Fibroblast of skin of left quadriceps (primary cell): ENCODE results near the gene PPP1R3D.
"Not testable (repeated sequence)": the region's sequence is repeated elsewhere in the genome, so short reads cannot be mapped to it uniquely, and the experiment has no call there.

ENCODE experiments used
- DNase-seq, 2 experiments: peaks; one replicate each; pipeline ENCODE4 v3.0.0-alpha.2; 2013; ENCODE audit warnings: low read depth in 2 of 2

The PPP1R3D gene

DNA sequence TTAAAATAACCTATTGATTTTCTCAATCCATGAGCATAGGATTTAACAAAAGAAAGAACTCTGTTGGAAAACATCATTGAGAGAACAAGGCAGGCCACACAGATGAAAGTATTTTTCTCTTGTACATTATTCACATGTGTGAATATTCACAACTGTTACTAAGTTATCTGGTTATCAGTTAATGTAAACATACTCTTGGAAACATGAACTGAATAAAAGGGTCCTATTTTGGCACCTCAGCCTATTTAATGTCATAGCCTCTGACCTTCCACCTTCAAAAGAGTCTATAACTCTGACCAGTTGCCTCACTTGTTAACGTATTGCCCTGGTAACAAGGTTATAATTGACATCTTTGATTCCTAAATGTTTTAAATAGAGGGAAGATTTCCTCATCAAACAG, 14.7 kb downstream of the PPP1R3D start:
- DNase-seq, result no peak

DNA sequence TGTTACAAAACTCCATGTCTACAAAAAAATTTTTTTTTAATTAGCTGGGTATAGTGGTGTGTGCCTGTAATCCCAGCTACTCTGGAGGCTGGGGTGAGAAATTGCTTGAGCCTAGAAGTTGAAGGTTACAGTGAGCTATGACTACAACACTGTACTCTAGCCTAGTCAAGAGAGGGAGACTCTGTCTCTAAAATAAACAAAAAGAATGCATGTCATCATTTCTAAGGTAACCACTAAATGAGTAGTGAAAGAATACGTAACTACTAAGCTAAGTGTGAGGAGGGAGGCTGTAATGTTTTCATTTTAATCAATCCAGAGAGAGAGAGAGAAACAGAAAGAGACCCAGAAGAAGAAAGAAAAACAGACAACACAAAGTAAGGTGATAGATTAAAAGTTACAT, 16.6 kb downstream of the PPP1R3D start:
- no peak for DNase-seq

DNA sequence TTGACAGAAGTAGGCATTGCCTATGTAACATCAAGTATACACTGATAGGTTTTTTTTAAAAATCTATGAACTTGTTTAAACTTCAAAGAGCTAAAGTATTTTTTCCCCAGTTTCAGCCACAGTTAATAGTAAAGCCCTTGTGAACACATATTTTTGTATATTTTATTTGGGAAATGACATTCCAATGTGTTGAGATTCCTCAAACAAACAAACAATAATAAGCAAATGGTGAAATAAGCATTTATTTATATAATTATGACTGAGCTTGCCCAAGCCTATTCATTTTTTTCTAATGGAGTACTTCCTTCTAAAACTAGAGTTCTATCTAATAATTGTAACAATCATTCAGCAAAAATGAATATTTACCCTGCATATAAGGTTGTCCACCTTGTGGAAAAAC, 19.2 kb downstream of the PPP1R3D start:
- no peak for DNase-seq

DNA sequence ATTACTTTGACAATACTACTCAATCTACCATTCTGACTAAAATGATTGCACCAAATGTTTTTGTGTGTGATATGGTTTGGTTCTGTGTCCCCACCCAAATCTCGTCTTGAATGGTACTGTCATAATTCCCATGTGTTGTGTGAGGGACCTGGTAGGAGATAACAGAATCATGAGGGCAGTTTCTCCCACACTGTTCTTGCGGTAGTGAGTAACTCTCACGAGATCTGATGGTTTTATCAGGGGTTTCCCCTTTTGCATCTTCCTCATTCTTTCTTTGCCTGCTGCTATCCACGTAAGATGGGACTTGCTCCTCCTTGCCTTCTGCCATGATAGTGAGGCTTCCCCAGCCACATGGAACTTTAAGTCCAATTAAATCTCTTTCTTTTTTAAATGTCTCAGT, 27.5 kb downstream of the PPP1R3D start:
- DNase-seq, result no peak

DNA sequence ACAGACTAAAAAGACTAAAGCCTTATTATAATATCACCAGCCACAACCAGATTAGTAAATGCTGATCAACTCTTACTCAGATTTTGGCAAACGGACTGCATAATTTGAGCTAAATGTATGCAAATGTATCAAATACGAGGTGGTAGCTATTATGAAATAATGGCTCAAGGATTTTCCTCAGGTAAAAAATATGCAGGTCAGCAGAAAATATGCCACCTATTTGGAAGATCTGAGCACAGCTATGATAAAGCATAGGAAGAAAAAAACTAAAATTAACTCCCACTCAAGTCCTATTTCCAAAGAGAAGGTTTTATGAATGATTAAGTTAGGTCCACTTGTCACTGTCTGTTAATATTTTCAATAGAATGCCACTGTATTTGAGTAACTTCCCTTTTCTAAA, 29.1 kb downstream of the PPP1R3D start:
- DNase-seq, result no peak

DNA sequence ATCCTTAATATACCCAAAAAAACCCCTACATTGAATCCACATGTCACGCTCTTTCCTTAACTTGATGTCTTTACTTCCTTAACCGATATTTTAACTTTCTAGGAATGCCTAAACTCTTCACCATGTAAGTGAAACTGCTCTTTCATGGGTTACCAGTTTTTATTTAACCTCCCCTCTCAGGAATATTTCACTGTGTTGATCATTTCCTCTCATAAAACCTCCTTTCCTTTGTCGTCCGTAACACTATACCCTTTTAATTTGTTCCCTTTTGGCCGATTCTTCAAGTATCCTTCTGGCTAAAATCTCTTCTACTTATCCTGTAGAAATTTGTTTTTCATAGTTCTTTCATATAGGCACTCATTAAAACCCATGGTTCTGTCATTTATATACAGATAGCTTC, 31.2 kb downstream of the PPP1R3D start:
- no peak for DNase-seq

DNA sequence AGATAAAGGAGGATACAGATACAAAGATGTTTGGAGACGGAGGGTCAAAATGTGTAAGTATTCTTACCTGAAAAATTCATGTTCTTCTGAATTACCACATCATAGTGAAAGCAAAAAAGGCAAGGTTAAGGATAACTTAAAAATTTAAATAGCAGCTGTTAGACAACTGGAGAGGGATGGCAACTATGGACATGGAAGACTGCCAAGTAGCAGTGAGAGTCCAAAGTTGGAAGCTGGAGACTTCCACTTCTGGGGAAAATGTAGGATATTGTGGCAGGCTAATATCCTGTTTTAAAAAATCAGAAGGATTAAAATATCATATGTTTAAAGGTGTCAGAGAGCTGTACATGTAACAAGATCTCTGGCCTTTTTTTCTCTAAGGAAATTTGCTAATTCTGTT, 36.5 kb downstream of the PPP1R3D start:
- no peak for DNase-seq

DNA sequence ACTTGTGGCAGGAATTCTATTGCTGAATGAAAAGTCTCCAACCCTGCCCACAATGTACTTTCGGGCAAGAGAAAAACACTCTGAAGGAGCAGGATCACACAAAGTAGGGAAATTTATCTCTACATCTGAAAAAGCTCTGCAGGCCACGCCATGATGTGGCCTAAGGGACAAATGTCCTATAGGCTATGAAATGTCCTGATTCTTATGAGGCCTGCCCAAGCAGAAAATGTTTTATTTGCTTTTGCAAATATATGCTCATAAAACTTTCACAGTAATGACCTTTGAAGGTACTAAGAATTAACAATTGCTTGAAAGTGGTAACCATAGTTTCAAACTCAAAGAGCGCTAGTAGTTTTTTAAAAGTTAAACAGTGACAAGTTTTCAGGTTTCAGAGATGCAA, 37.6 kb downstream of the PPP1R3D start:
- DNase-seq, result no peak

DNA sequence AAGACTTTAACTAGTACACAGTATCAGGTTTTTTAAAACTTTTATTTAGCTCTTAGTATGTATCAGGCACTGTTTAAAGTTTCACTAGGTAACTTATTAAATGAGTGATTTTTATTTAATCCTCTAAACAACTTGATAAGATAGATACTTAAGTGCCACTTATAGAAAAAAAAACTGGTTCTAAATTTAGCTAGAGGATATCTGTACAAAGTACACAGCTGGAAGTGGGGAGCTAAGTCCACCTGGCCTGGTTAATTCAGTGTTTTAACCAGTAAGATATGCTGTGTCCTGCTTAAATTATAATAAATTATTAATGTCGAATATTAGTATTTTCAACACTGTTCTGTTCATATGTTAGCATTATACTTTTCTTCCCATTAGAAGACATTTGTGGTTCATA, 44.2 kb downstream of the PPP1R3D start:
- no peak for DNase-seq

DNA sequence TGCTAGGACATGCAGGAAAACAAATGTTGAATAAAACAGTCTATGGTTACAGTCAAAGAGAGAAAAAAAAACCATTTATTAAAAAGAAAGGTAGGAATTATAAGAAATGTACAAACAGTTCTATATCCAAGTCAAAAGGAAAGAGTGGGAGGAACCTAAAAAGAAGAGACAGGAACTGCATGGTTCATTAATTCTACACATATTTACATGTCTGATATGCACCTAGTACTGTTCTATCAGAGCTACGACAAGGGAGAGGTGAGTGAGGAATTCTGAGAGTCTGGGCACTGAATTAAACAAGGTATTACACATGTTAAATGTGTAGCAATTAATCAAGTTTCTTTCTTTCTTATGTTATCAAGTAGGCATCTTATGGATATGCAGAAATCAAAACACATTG, 48.5 kb downstream of the PPP1R3D start:
- no peak for DNase-seq

DNA sequence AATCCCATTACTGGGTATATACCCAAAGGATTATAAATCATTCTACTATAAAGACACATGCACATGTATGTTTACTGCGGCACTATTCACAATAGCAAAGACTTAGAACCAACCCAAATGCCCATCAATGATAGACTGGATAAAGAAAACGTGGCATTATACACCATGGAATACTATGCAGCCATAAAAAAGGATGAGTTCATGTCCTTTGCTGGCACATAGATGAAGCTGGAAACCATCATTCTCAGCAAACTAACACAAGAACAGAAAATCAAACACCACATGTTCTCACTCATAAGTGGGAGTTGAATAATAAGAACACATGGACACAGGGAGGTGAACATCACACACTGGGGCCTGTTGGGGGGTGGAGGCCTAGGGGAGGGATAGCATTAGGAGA, 50.1 kb downstream of the PPP1R3D start:
- not testable (repeated sequence) for DNase-seq

DNA sequence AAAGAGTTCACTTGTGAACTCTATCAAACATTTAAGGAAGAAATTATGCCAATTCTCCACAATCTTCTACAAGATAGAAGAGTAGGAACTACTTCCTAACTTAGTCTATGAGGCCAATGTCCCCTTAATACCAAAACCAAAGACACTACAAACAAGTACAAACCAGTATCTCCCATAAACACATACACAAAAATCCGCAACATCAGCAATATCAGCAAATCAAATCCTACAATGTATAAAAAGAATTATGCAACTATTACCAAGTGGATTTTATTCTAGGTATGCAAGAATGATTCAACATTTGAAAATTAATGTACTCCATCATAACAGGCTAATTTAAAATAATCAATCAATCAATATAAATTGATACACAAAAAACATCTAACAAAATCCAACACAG, 52.1 kb downstream of the PPP1R3D start:
- DNase-seq, result no peak
